ENCODE data around the gene PLA2G4B.

The PLA2G4B gene

DNA sequence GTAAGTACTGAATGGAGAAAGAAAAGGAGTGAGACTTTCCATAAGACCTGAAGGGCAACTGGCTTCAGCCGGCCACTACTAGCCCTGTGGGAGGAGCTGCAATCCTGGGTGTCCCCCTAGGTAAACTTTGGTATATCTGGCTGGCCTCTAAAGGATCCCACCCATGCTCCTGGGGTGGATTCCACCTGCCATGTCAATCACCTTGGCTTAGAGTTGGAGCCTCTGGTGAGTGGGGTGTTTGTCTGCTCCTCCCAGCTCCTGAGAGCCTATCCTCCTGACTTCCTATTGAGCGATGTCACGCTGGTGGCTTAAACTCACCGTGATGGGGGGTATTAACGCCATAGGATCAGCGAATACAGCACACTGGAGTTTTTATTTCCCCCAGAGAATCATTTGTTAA lies 52.6 kb downstream of the PLA2G4B start:
- no peak for FAIRE-seq

DNA sequence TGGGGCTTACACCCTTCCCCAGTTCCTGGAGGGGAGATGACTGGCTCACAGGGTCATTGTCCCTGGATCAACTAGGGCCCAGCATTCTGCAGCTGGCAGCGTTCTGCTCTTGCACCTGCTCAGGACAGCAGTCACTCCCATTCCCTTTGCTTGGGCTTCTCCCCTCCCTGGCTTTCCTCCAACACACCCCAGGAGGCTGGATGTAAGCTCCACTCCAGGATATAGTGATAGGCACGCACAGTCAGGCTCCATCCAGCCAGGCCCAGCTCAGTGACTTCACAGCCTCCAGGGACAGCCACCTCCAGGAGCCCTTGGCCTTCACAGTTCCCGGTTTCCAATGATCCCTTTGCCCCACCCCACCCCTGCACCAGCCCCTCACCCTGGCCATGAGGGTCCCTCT lies 53.3 kb downstream of the PLA2G4B start:
- FAIRE-seq = no peak

DNA sequence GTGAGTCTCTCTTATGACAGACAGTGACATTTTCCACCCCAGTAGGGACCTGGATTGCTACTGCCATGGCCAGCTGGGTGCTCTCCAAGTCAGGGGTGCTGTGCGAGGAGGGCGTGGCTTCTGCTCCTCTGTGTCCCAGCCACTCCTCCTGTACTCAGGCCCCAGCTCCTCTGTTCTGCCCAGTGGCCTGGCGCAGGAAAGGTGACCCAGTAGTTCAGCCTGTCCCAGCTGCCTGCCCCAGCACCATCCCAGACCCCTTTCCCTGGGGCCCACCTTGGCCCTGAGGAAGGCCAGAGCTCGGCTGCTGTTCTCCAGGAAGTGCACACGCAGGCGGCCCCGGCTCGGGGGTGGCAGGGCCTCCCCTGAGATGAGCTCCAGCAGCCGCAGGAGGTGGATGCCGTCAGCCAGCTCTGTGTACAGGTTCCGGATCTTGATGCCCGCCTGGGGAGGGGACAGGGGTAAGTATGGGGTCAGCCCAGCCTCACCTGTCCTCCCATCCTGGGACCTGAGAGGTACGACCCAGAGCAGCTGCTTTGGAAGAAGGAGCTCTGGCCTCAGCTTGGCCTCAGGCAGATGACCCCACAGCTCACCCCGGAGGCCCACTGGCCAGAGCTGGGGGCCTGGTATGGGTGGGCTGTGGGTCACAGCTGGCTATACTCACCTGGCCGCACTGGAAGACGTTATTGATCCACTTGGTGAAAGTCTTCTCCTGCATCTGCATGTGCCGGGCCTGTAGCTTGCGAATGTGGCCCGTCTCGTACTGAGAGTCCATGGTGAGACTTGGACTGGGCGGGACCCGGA lies 54.2 kb downstream of the PLA2G4B start:
- no peak for FAIRE-seq

GRCh38 chr15:41893422-41894250 lies 55.0 kb downstream of the PLA2G4B start, which contains the start of gene SPTBN5:
Gene SPTBN5 (minus strand): TSS chr15:41894053. CDS start chr15:41893497, 556 bp downstream.
- FAIRE-seq = no peak

DNA sequence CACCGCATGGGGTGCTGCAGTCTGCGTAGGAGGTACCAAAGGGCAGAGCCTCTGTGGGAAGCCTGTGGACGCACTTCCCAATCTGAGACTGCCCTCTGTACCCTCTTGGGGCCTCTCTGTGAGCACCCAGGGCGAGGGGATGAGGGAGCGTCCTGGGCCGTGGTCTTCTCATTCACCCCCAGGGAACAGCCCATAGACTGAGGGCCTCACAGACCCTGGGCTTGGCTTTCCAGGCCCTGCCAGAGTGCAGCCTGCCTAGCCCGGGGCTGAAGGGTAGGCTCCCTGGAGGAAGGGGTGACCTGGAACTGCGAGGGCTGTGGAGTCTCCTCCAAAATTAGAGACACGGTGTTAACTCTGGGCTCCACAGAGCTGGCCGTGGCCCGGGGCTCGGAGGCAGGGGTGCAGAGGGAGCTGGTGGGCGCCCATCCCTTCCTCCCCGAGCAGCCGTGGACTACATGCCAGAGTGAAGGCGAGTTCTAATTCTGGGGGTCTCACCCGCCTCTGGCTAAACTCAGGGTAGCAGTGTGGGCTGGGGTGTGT lies 55.7 kb downstream of the PLA2G4B start:
- FAIRE-seq = no peak

DNA sequence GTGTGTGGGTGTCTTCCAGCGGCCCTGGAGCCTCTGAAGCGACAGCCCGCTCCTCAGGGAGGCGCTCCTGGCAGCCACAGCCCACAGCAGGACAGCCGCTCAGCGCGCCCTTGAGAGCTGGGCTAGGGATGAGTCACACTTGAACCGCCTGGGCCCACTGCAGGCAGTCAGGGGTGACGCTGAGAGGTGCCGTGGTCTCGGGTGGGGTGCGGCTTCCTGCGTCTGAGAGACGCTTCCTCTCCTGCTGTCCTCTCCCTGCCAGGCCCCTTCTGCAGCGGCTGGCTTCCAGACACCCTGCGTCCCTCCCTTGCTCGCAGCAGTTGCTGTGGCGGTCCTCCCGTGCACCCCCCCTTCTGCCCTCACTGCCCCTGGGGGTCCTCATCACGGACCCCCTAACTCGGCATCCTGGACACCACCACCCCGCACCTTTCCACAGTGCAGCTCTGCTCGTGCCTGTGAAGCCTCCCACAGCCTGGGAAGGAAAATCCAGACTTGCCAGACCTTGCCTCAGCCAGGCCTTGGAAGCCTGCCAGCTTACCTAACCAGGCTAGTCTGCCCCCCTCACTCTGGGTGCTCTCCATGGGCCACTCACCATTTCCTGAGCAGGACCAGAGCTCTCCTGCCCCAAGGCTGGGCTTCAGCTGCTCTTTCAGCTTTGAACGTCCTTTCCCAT lies 56.3 kb downstream of the PLA2G4B start:
- FAIRE-seq = no peak

GRCh38 chr15:41895491-41895890 lies 56.8 kb downstream of the PLA2G4B start:
- FAIRE-seq = no peak

DNA sequence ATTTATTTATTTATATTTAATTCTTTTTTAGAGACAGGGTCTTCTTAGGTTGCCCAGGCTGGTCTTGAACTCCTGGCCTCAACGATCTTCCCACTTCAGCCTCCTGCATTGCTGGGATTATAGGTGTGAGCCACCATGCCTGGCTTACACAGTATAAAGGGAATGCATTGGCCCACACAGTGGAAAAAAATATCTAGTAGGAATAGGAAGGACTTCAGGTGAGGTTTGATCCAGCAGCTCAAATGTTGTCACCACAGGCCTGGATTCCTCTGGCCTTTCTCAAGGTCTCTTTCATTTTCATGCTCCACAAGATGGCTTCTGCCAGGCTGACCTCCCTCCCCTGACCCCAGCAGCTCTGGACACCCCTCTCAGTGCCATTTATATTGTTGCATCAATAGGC lies 57.3 kb downstream of the PLA2G4B start:
- no peak for FAIRE-seq

DNA sequence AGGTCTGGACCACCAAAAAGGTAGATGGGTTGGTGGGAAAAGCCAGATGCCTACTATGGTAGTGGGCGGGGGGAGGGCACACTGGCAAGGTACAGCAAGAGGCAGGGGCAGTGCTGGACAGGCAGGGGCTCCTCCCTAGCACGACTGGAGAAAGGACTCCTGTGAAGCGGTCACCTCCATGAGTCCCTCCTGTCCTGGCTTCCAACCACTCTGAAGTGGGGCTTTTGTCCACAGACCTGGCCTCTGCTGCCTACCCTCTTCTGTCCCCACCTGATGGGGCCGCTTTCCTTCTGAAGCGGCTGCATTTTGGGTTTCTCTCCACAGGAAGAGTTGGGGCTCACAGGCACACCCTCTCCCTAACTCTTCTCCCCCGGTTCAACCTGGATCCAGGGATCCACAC lies 57.9 kb downstream of the PLA2G4B start:
- no peak for FAIRE-seq

GRCh38 chr15:41897363-41897799 lies 58.7 kb downstream of the PLA2G4B start:
- no peak for FAIRE-seq
